ENCODE measurements around the gene ZNF532. TPM values are rescaled to one million over a fixed set of nuclear protein-coding genes. Genes with fewer than 3 reads are reported as not detected.
A peak's percentile ranks its signal among the peaks of the same experiment; 100 is the strongest.
"Not testable (repeated sequence)": the region's sequence is repeated elsewhere in the genome, so short reads cannot be mapped to it uniquely, and the experiment has no call there.

The ZNF532 gene
- total RNA-seq, 1 donor from 2014 or later, result 77.1 TPM

GRCh38 chr18:59022167-59022945 is 157.7 kb downstream of the ZNF532 start:
- Histone ChIP-seq H3K27me3 (no peaks in the 10 kb centered on the region), H3K4me1 (peaks cover 42% of the 10 kb centered on the region), H3K27ac (peak overlapping the region; percentile 65), H3K36me3 (no peaks in the 10 kb centered on the region), H3K4me3 (no peak overlapping the region), H3K9me3 (no peaks in the 10 kb centered on the region)
- no peak for TF ChIP-seq CTCF (IDR thresholded peaks at IDR 0.05)
- TF ChIP-seq POLR2A (IDR thresholded peaks at IDR 0.05), result no peak
- TF ChIP-seq POLR2AphosphoS5 (IDR thresholded peaks at IDR 0.05; ENCODE audit: insufficient read depth in 1 of 2, low read depth in 1 of 2), result no peak
- peak in 1 of 2 donors; percentile 84 for DNase-seq (ENCODE audit: extremely low spot score in 2 of 2)
- intact Hi-C loops (cut with DNase I), result no loop called here

DNA sequence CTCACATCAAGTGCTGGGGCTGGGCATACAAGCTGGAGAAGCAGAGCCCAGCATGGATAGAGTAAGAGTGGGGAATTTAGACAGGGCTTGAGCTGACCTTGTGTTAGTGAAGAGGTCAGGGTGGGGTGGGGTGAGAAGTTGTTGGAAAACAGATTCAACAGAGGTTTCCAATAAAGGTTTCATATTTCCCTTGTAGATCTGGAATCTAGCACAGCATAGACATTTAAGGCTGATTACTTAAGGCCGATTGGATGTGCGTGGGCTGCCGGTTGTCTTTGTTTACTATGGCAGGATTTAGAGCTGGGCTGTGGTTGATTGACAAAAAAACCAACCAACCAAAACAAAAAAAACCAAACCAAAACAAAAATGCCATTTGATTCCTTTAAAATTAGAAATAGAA is 160.2 kb downstream of the ZNF532 start:
- no peaks in the 10 kb centered on the region for H3K36me3 ChIP-seq
- no peaks in the 10 kb centered on the region for H3K9me3 ChIP-seq
- TF ChIP-seq POLR2A (IDR thresholded peaks at IDR 0.05) (no peak), CTCF (IDR thresholded peaks at IDR 0.05) (no peak), POLR2AphosphoS5 (IDR thresholded peaks at IDR 0.05; ENCODE audit: insufficient read depth in 1 of 2, low read depth in 1 of 2) (no peak)
- intact Hi-C loops (cut with DNase I), result no loop called here
- peak overlapping the region; percentile 30 for H3K27ac ChIP-seq
- H3K4me1 ChIP-seq, result peaks cover 42% of the 10 kb centered on the region
- DNase-seq (ENCODE audit: extremely low spot score in 2 of 2), result peak in 1 of 2 donors; percentile 79
- H3K27me3 ChIP-seq, result no peaks in the 10 kb centered on the region
- no peak overlapping the region for H3K4me3 ChIP-seq

DNA sequence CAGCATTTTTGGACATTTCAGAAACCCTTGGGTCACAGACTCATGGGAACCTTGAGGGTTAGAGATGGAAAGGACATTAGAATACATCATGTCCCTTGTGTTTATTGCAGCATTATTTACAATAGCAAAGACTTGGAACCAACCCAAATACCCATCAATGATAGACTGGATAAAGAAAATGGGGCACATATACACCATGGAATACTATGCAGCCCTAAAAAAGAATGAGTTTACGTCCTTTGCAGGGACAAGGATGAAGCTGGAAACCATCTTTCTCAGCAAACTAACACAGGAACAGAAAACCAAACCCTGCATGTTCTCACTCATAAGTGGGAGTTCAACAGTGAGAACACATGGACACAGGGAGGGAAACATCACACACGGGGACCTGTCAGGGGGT is 160.9 kb downstream of the ZNF532 start:
- H3K9me3 ChIP-seq; H3K4me3 ChIP-seq; DNase-seq (ENCODE audit: extremely low spot score in 2 of 2); H3K27me3 ChIP-seq; H3K36me3 ChIP-seq; intact Hi-C loops (cut with DNase I): not testable (repeated sequence)
- H3K27ac ChIP-seq, result peak overlapping the region; percentile 30
- H3K4me1 ChIP-seq, result peaks cover 42% of the 10 kb centered on the region

- intact Hi-C loops (cut with DNase I), result no loop called here
- TF ChIP-seq CTCF (IDR thresholded peaks at IDR 0.05), result no peak
- TF ChIP-seq POLR2AphosphoS5 (IDR thresholded peaks at IDR 0.05; ENCODE audit: insufficient read depth in 1 of 2, low read depth in 1 of 2), result no peak
- TF ChIP-seq POLR2A (IDR thresholded peaks at IDR 0.05), result no peak
- no peaks in the 10 kb centered on the region for H3K36me3 ChIP-seq
- no peaks in the 10 kb centered on the region for H3K27me3 ChIP-seq
- no peak overlapping the region for H3K27ac ChIP-seq
- no peak overlapping the region for H3K4me3 ChIP-seq
- DNase-seq (ENCODE audit: extremely low spot score in 2 of 2), result peak in 1 of 2 donors; percentile 54
- no peaks in the 10 kb centered on the region for H3K9me3 ChIP-seq
- H3K4me1 ChIP-seq, result peaks cover 40% of the 10 kb centered on the region
These were observed 161.7 kb downstream of the ZNF532 start for GRCh38 chr18:59026364-59026763.

DNA sequence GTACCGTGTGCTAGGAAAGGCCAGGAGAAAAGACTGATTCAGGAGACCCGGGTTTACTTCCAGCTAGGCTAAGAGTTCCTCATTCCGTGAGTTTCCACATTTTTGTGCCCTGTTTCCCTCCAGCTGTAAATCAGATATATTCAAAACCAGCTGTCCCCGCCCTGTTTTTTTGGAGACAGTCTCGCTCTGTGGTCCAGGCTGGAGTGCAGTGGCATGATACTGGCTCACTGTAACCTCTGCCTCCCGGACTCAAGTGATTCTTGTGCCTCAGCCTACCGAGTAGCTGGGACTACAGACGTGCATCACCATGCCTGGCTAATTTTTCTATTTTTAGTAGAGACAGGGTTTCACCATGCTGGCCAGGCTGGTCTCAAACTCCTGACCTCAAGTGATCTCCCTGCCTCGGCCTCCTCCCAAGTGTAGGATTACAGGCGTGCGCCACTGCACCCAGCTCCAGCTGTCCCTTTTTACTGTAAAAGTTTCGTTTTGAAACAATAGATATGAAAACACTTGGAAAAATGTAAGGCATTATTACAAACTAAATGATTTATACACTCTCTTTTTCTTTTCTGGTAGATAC is 162.2 kb downstream of the ZNF532 start:
- Histone ChIP-seq H3K27ac (no peak overlapping the region), H3K36me3 (no peaks in the 10 kb centered on the region), H3K4me3 (no peak overlapping the region), H3K4me1 (peaks cover 36% of the 10 kb centered on the region), H3K27me3 (no peaks in the 10 kb centered on the region), H3K9me3 (no peaks in the 10 kb centered on the region)
- intact Hi-C loops (cut with DNase I), result no loop called here
- no peak for DNase-seq (ENCODE audit: extremely low spot score in 2 of 2)
- no peak for TF ChIP-seq POLR2AphosphoS5 (IDR thresholded peaks at IDR 0.05; ENCODE audit: insufficient read depth in 1 of 2, low read depth in 1 of 2)
- no peak for TF ChIP-seq CTCF (IDR thresholded peaks at IDR 0.05)
- no peak for TF ChIP-seq POLR2A (IDR thresholded peaks at IDR 0.05)
